H1 (cell line): ENCODE results near the gene TAS1R3. TPM values are rescaled to one million over a fixed set of nuclear protein-coding genes. Genes with fewer than 3 reads are reported as not detected.

ENCODE experiments used
- CHD2 ChIP-seq: IDR thresholded peaks from 2 replicates; pipeline ENCODE4 v1.6.1; 2012; ENCODE audit warnings: low read length, improper control_type of control experiment
- E2F6 ChIP-seq: IDR thresholded peaks from 2 replicates; pipeline ENCODE4 v1.6.1; 2012; ENCODE audit warnings: inconsistent platforms
- EP300 ChIP-seq, 2 experiments: IDR thresholded peaks; 1 replicate in 1 of 2; 2 replicates in 1 of 2; pipeline ENCODE4 v1.6.1; 2011 to 2012; ENCODE audit warnings: low read depth in 2 of 2, low read length in 2 of 2, mild to moderate bottlenecking in 2 of 2, borderline replicate concordance in 1 of 2, inconsistent platforms in 1 of 2, moderate library complexity in 1 of 2
- EZH2 ChIP-seq: fragments of 200-600 bp; sonication (generic); IDR thresholded peaks from 2 replicates; pipeline ENCODE4 v1.7.1; 2012; ENCODE audit warnings: low read depth, mild to moderate bottlenecking, moderate library complexity, low read length, inconsistent platforms; ENCODE audit not compliant: severe bottlenecking
- GABPA ChIP-seq: IDR thresholded peaks from 2 replicates; pipeline ENCODE4 v1.6.1; 2011; ENCODE audit warnings: mild to moderate bottlenecking, low read length, moderate library complexity, borderline replicate concordance; ENCODE audit not compliant: insufficient read depth
- GTF2F1 ChIP-seq: IDR thresholded peaks from 2 replicates; pipeline ENCODE4 v1.6.1; 2012; ENCODE audit warnings: low read depth, low read length, improper control_type of control experiment, borderline replicate concordance
- HDAC2 ChIP-seq, 2 experiments: fragments of 300-600 bp in 1 of 2; sonication (generic) in 1 of 2; IDR thresholded peaks; 2 replicates each; pipeline ENCODE4 v1.6.1; 2011 to 2012; ENCODE audit warnings: low read depth in 2 of 2, low read length in 2 of 2, mild to moderate bottlenecking in 2 of 2, moderate library complexity in 2 of 2, borderline replicate concordance in 1 of 2, inconsistent platforms in 1 of 2
- HDAC6 ChIP-seq: IDR thresholded peaks from one replicate; pipeline ENCODE4 v1.7.1; 2012; ENCODE audit warnings: low read depth, mild to moderate bottlenecking, inconsistent platforms, low read length, moderate library complexity
- MAX ChIP-seq: IDR thresholded peaks from 2 replicates; pipeline ENCODE4 v1.6.1; 2012; ENCODE audit warnings: inconsistent platforms
- NANOG ChIP-seq: IDR thresholded peaks from 2 replicates; pipeline ENCODE4 v1.6.1; 2011; ENCODE audit warnings: low read length, low read depth, mild to moderate bottlenecking, inconsistent platforms; ENCODE audit not compliant: insufficient read depth, poor library complexity, severe bottlenecking
- POLR2AphosphoS5 ChIP-seq: IDR thresholded peaks from 2 replicates; pipeline ENCODE4 v1.6.1; 2011; ENCODE audit warnings: low read depth, low read length
- RBBP5 ChIP-seq: IDR thresholded peaks from 2 replicates; pipeline ENCODE4 v1.7.1; 2012; ENCODE audit warnings: low read depth, mild to moderate bottlenecking, inconsistent platforms, low read length, moderate library complexity, borderline replicate concordance
- RFX5 ChIP-seq: IDR thresholded peaks from 2 replicates; pipeline ENCODE4 v1.6.1; 2011; ENCODE audit warnings: low read depth, low read length, improper control_type of control experiment, borderline replicate concordance
- RNF2 ChIP-seq: fragments of 200-900, 300-1000 bp; sonication (generic); IDR thresholded peaks from 2 replicates; pipeline ENCODE4 v1.7.1; 2016; ENCODE audit warnings: borderline replicate concordance, low read depth, mild to moderate bottlenecking, antibody characterized with exemption, low read length; ENCODE audit not compliant: poor library complexity, severe bottlenecking; ENCODE audit errors: missing control alignments
- SIN3A ChIP-seq, 2 experiments: IDR thresholded peaks in 1 of 2; conservative IDR thresholded peaks in 1 of 2; 2 replicates each; pipeline ENCODE4 v1.6.1; 2011 to 2012; ENCODE audit warnings: low read length in 2 of 2, improper control_type of control experiment in 1 of 2, low read depth in 1 of 2, mild to moderate bottlenecking in 1 of 2
- SP1 ChIP-seq: IDR thresholded peaks from 2 replicates; pipeline ENCODE4 v1.6.1; 2011; ENCODE audit warnings: low read depth, low read length
- SUZ12 ChIP-seq: fragments of 200-600 bp; sonication (generic); IDR thresholded peaks from 2 replicates; pipeline ENCODE4 v1.6.1; 2012; ENCODE audit warnings: mild to moderate bottlenecking, inconsistent platforms, low read length, moderate library complexity, mixed read lengths
- TAF7 ChIP-seq: optimal IDR thresholded peaks from 2 replicates; pipeline ENCODE3; 2011; ENCODE audit warnings: low read depth, mild to moderate bottlenecking, inconsistent platforms, low read length, moderate library complexity, borderline replicate concordance
- TCF12 ChIP-seq: IDR thresholded peaks from 2 replicates; pipeline ENCODE4 v1.6.1; 2011; ENCODE audit warnings: low read depth, mild to moderate bottlenecking, low read length
- TEAD4 ChIP-seq: IDR thresholded peaks from 2 replicates; pipeline ENCODE4 v1.6.1; 2012; ENCODE audit warnings: low read depth, low read length, inconsistent platforms, mixed read lengths
- ZNF274 ChIP-seq: IDR thresholded peaks from 2 replicates; pipeline ENCODE4 v1.7.0; 2012; ENCODE audit warnings: low read length, borderline replicate concordance; ENCODE audit errors: extremely low read depth
- polyA plus RNA-seq, 7 experiments: library from polyadenylated mRNA; depleted of rRNA in 3 of 7; stranded (reverse) in 5 of 7; unstranded in 2 of 7; fragments of >200 nt in 5 of 7; fragments of 200-250 nt in 2 of 7; gene quantifications; 1 replicate in 5 of 7; 2 replicates in 1 of 7; 4 replicates in 1 of 7; pipeline versions ENCODE4 v1.2.1 to v1.2.3, GENCODE V29; 2011 to 2013; ENCODE audit warnings: missing spikeins in 2 of 7, mixed read lengths in 2 of 7
- total RNA-seq: library from RNA; stranded (reverse); fragmentation: NEBNext Ultra II Directional; extraction: Animal tissue kit (Norgen Biotek cat#: 25700); gene quantifications from 2 replicates; pipeline ENCODE4 v1.2.1, GENCODE V29; 2021

The TAS1R3 gene
- total and polyA plus RNA-seq, 2 of the 8 experiments (the other 6 are each of a cell fraction or from before 2014, with no cell fraction given) = 0.03 to 0.19 TPM

GRCh38 chr1:1374929-1375662 is 44.0 kb downstream of the TAS1R3 start, which contains the start of gene AURKAIP1 (continued):
- no peak for TF ChIP-seq RNF2
- peak in 1 of 2 experiments; percentile 97; a peak in 3 of 4 replicates for TF ChIP-seq SIN3A (conservative IDR thresholded peaks at IDR 0.05 in 1 of 2, IDR thresholded peaks at IDR 0.05 in 1 of 2; ENCODE audit: low read depth in 1 of 2, low read length in 2 of 2)
- peak; percentile 26 for TF ChIP-seq TAF7
- no peak for TF ChIP-seq EZH2
- TF ChIP-seq SP1 = 0 out of 2 replicates have a peak, but pooled peaks have one; percentile 64
- TF ChIP-seq CHD2 = peak; percentile 97
- TF ChIP-seq GTF2F1 = peak; percentile 84; the same call in 1 of the 2 replicates
- no peak for TF ChIP-seq TEAD4
- TF ChIP-seq ZNF274 = no peak
- TF ChIP-seq TCF12 = no peak
- peak; percentile 98 for TF ChIP-seq GABPA
- TF ChIP-seq EP300 (IDR thresholded peaks at IDR 0.05; ENCODE audit: borderline replicate concordance in 1 of 2, low read depth in 2 of 2, low read length in 2 of 2) = peak in 1 of 2 experiments; percentile 74; a peak in 1 of 3 replicates
- peak; percentile 81 for TF ChIP-seq MAX
- TF ChIP-seq RBBP5 = no peak; the same call in 1 of the 2 replicates
- TF ChIP-seq RFX5 = no peak; the same call in 1 of the 2 replicates
- TF ChIP-seq HDAC6 = no peak
- TF ChIP-seq POLR2AphosphoS5 = no peak; the same call in 1 of the 2 replicates
- TF ChIP-seq SUZ12 = no peak
- TF ChIP-seq NANOG = no peak
- peak; percentile 71 for TF ChIP-seq E2F6
- TF ChIP-seq HDAC2 (IDR thresholded peaks at IDR 0.05; ENCODE audit: borderline replicate concordance in 1 of 2, low read depth in 2 of 2, low read length in 2 of 2) = no peak
